Naive B cell (primary cell): ENCODE data around the gene DDR1. TPM values are rescaled to one million over a fixed set of nuclear protein-coding genes. Genes with fewer than 3 reads are reported as not detected.

Experiments used
- ATAC-seq, 2 donors: fragments of 150-1000 bp; cut with Tn5 transposase; 2 replicates each; pipeline ENCODE4 v1.10.0; 2021; ENCODE audit warnings: low read depth in 2 of 2, mild to moderate bottlenecking in 2 of 2, moderate library complexity in 2 of 2
- DNase-seq: peaks from one replicate; pipeline ENCODE4 v3.0.0; 2022
- H3K27ac Mint-ChIP-seq, 6 donors: one replicate each; pipeline ENCODE4 v1.8.0; 2020 to 2022; ENCODE audit warnings: mild to moderate bottlenecking in 6 of 6, mixed read lengths in 6 of 6, moderate library complexity in 5 of 6, inconsistent platforms in 2 of 6
- H3K27me3 Mint-ChIP-seq, 3 donors: one replicate each; pipeline ENCODE4 v1.8.0; 2021 to 2022; ENCODE audit warnings: mixed read lengths in 3 of 3, mild to moderate bottlenecking in 1 of 3
- H3K36me3 Mint-ChIP-seq, 2 donors: one replicate each; pipeline ENCODE4 v1.8.0; 2020 to 2022; ENCODE audit warnings: mixed read lengths in 2 of 2, inconsistent platforms in 1 of 2, mild to moderate bottlenecking in 1 of 2
- H3K4me1 Mint-ChIP-seq, 3 donors: one replicate each; pipeline ENCODE4 v1.8.0; 2020 to 2022; ENCODE audit warnings: mixed read lengths in 3 of 3, inconsistent platforms in 1 of 3, mild to moderate bottlenecking in 1 of 3, moderate library complexity in 1 of 3
- H3K4me3 Mint-ChIP-seq, 8 donors: one replicate each; pipeline ENCODE4 v1.8.0; 2020 to 2022; ENCODE audit warnings: mild to moderate bottlenecking in 8 of 8, mixed read lengths in 8 of 8, moderate library complexity in 8 of 8, inconsistent platforms in 2 of 8
- H3K9me3 Mint-ChIP-seq, 7 donors: one replicate each; pipeline ENCODE4 v1.8.0; 2020 to 2022; ENCODE audit warnings: mixed read lengths in 7 of 7, mild to moderate bottlenecking in 5 of 7, inconsistent platforms in 2 of 7, moderate library complexity in 1 of 7
- polyA plus RNA-seq, 6 donors: library from polyadenylated mRNA; unstranded; fragments of 300-500 nt; fragmentation: Illumina TruSeq; gene quantifications; one replicate each; pipeline ENCODE4 v1.2.3, GENCODE V29; 2021; ENCODE audit warnings: low read depth in 6 of 6

DDR1 gene
- 1 to 10 TPM; 3.6 to 8.0 (median 4.4) TPM for polyA plus RNA-seq

- Mint-ChIP-seq H3K27me3 (no peaks in the 10 kb centered on the region), H3K9me3 (no peaks in the 10 kb centered on the region), H3K4me1 (peaks cover 65 to 82% (median 77%) of the 10 kb centered on the region in 3 donors), H3K27ac (peak within 1 kb of the TSS; percentile 88 to 98 (median 96)), H3K4me3 (peak within 1 kb of the TSS; percentile 80 to 95 (median 92)), H3K36me3 (peaks cover 0 to 4% of the 10 kb centered on the region in 2 donors)
- DNase-seq (peak; percentile 36), ATAC-seq (peak; percentile 39 to 43)
These were observed at the start of gene DDR1 for GRCh38 chr6:30883685-30884520. Gene DDR1, plus strand, starts transcription at chr6:30884519. Its CDS starts 4,211 bp downstream, at chr6:30888730.

GRCh38 chr6:30834646-30835045 is 49.7 kb upstream of the DDR1 start:
- DNase-seq = no peak
- Mint-ChIP-seq H3K36me3 (no peaks in the 10 kb centered on the region), H3K4me3 (no peak overlapping the region), H3K27ac (peak overlapping the region in 2 of 6 donors; percentile 53 to 57), H3K4me1 (peaks cover 16 to 39% (median 36%) of the 10 kb centered on the region in 3 donors), H3K9me3 (no peaks in the 10 kb centered on the region), H3K27me3 (no peaks in the 10 kb centered on the region)
- peak in 1 of 2 donors; percentile 23 for ATAC-seq

- DNase-seq = no peak
- Mint-ChIP-seq H3K9me3 (no peaks in the 10 kb centered on the region), H3K36me3 (no peaks in the 10 kb centered on the region), H3K4me1 (peaks cover 12 to 29% (median 28%) of the 10 kb centered on the region in 3 donors), H3K27ac (no peak overlapping the region), H3K27me3 (no peaks in the 10 kb centered on the region), H3K4me3 (no peak overlapping the region)
- ATAC-seq = no peak
These were observed 48.7 kb upstream of the DDR1 start for GRCh38 chr6:30835576-30835975.

- H3K27ac Mint-ChIP-seq = no peak overlapping the region
These were observed 47.9 kb upstream of the DDR1 start for GRCh38 chr6:30836431-30836866.

GRCh38 chr6:30836957-30837356 is 47.4 kb upstream of the DDR1 start:
- H3K36me3 Mint-ChIP-seq = no peaks in the 10 kb centered on the region
- H3K4me3 Mint-ChIP-seq = peak overlapping the region in 1 of 8 donors; percentile 4
- H3K9me3 Mint-ChIP-seq = no peaks in the 10 kb centered on the region
- H3K27me3 Mint-ChIP-seq = no peaks in the 10 kb centered on the region
- no peak overlapping the region for H3K27ac Mint-ChIP-seq
- ATAC-seq (no peak), DNase-seq (no peak)
- peaks cover 10 to 24% (median 23%) of the 10 kb centered on the region in 3 donors for H3K4me1 Mint-ChIP-seq

More at GRCh38 chr6:30836431-30836866, 47.9 kb upstream of the DDR1 start:
- no peaks in the 10 kb centered on the region for H3K9me3 Mint-ChIP-seq
- DNase-seq = no peak
- H3K4me1 Mint-ChIP-seq = peaks cover 10 to 24% (median 23%) of the 10 kb centered on the region in 3 donors
- no peaks in the 10 kb centered on the region for H3K27me3 Mint-ChIP-seq
- ATAC-seq = no peak
- no peaks in the 10 kb centered on the region for H3K36me3 Mint-ChIP-seq
- H3K4me3 Mint-ChIP-seq = no peak overlapping the region

GRCh38 chr6:30837432-30837831 is 46.9 kb upstream of the DDR1 start:
- no peaks in the 10 kb centered on the region for H3K27me3 Mint-ChIP-seq
- no peak for ATAC-seq
- peaks cover 10 to 24% (median 23%) of the 10 kb centered on the region in 3 donors for H3K4me1 Mint-ChIP-seq
- no peaks in the 10 kb centered on the region for H3K9me3 Mint-ChIP-seq
- no peak for DNase-seq
- no peaks in the 10 kb centered on the region for H3K36me3 Mint-ChIP-seq
- no peak overlapping the region for H3K27ac Mint-ChIP-seq
- H3K4me3 Mint-ChIP-seq = no peak overlapping the region

- H3K27me3 Mint-ChIP-seq = peaks cover 0 to under 1% (median 0%) of the 10 kb centered on the region in 3 donors
- no peak for DNase-seq
- H3K27ac Mint-ChIP-seq = no peak overlapping the region
- H3K4me1 Mint-ChIP-seq = peaks cover 10 to 24% (median 23%) of the 10 kb centered on the region in 3 donors
- ATAC-seq = no peak
- H3K9me3 Mint-ChIP-seq = no peaks in the 10 kb centered on the region
- no peak overlapping the region for H3K4me3 Mint-ChIP-seq
- H3K36me3 Mint-ChIP-seq = no peaks in the 10 kb centered on the region
These were observed 46.4 kb upstream of the DDR1 start for GRCh38 chr6:30837870-30838269.

- H3K4me3 Mint-ChIP-seq = no peak overlapping the region
- H3K27ac Mint-ChIP-seq = no peak overlapping the region
- peaks cover 0 to 19% (median 10%) of the 10 kb centered on the region in 3 donors for H3K27me3 Mint-ChIP-seq
- no peaks in the 10 kb centered on the region for H3K36me3 Mint-ChIP-seq
- DNase-seq (no peak), ATAC-seq (no peak)
- H3K9me3 Mint-ChIP-seq = no peaks in the 10 kb centered on the region
- peaks cover 10 to 20% (median 17%) of the 10 kb centered on the region in 3 donors for H3K4me1 Mint-ChIP-seq
These were observed 44.6 kb upstream of the DDR1 start for GRCh38 chr6:30839671-30840070.

- H3K27ac Mint-ChIP-seq = no peak overlapping the region
- H3K9me3 Mint-ChIP-seq = no peaks in the 10 kb centered on the region
- no peaks in the 10 kb centered on the region for H3K36me3 Mint-ChIP-seq
- DNase-seq (no peak), ATAC-seq (no peak)
- H3K4me3 Mint-ChIP-seq = no peak overlapping the region
- peaks cover 10 to 14% (median 13%) of the 10 kb centered on the region in 3 donors for H3K4me1 Mint-ChIP-seq
- H3K27me3 Mint-ChIP-seq = peaks cover 0 to 25% (median 10%) of the 10 kb centered on the region in 3 donors
These were observed 44.0 kb upstream of the DDR1 start for GRCh38 chr6:30840084-30840934.

GRCh38 chr6:30840935-30841643 is 43.2 kb upstream of the DDR1 start:
- Mint-ChIP-seq H3K36me3 (no peaks in the 10 kb centered on the region), H3K4me1 (peaks cover 10 to 14% (median 13%) of the 10 kb centered on the region in 3 donors), H3K4me3 (no peak overlapping the region), H3K9me3 (no peaks in the 10 kb centered on the region), H3K27ac (peak overlapping the region in 1 of 6 donors; percentile 21), H3K27me3 (peaks cover 0 to 25% (median 10%) of the 10 kb centered on the region in 3 donors)
- ATAC-seq (no peak), DNase-seq (no peak)

GRCh38 chr6:30841644-30842504 is 42.4 kb upstream of the DDR1 start:
- Mint-ChIP-seq H3K36me3 (no peaks in the 10 kb centered on the region), H3K4me3 (no peak overlapping the region), H3K9me3 (no peaks in the 10 kb centered on the region), H3K27me3 (peaks cover 0 to 25% (median 10%) of the 10 kb centered on the region in 3 donors), H3K27ac (peak overlapping the region in 2 of 6 donors; percentile 39 to 70), H3K4me1 (peaks cover 10 to 14% (median 13%) of the 10 kb centered on the region in 3 donors)
- DNase-seq (no peak), ATAC-seq (no peak)
